Mesenchymal stem cell (in vitro differentiated cells and primary cell): ENCODE data around the gene ELMO3.

ENCODE experiments used
- DNase-seq: peaks from one replicate; pipeline ENCODE4 v3.0.0-alpha.2; 2013
- H2AFZ ChIP-seq: one replicate; pipeline ENCODE4 v1.6.1; 2013; ENCODE audit warnings: low read depth, mild to moderate bottlenecking, control low read depth, inconsistent platforms, low read length, moderate library complexity
- H2AK5ac ChIP-seq: 2 replicates; pipeline ENCODE4 v1.6.1; 2013; ENCODE audit warnings: low read length, moderate library complexity, mild to moderate bottlenecking, inconsistent platforms; ENCODE audit not compliant: severe bottlenecking
- H2BK120ac ChIP-seq: one replicate; pipeline ENCODE4 v1.6.1; 2013; ENCODE audit warnings: low read depth, mild to moderate bottlenecking, inconsistent platforms, low read length, moderate library complexity
- H2BK12ac ChIP-seq, 2 experiments: one replicate each; pipeline ENCODE4 v1.6.1; 2013; ENCODE audit warnings: inconsistent platforms in 2 of 2, low read length in 2 of 2, mild to moderate bottlenecking in 2 of 2, moderate library complexity in 2 of 2, control low read depth in 1 of 2
- H2BK15ac ChIP-seq: one replicate; pipeline ENCODE4 v1.6.1; 2013; ENCODE audit warnings: mild to moderate bottlenecking, low read depth, inconsistent platforms; ENCODE audit not compliant: poor library complexity, severe bottlenecking
- H2BK5ac ChIP-seq: 2 replicates; pipeline ENCODE4 v1.6.1; 2013; ENCODE audit warnings: low read depth, mild to moderate bottlenecking, low read length, control low read depth, inconsistent platforms; ENCODE audit not compliant: poor library complexity, severe bottlenecking
- H3K14ac ChIP-seq, 2 experiments: one replicate each; pipeline ENCODE4 v1.6.1; 2013; ENCODE audit warnings: inconsistent platforms in 2 of 2, low read length in 2 of 2, control low read depth in 1 of 2, mild to moderate bottlenecking in 1 of 2, moderate library complexity in 1 of 2
- H3K18ac ChIP-seq, 2 experiments: one replicate each; pipeline ENCODE4 v1.6.1; 2013; ENCODE audit warnings: inconsistent platforms in 2 of 2, low read length in 2 of 2, control low read depth in 1 of 2, low read depth in 1 of 2, mild to moderate bottlenecking in 1 of 2
- H3K23ac ChIP-seq, 2 experiments: one replicate each; pipeline ENCODE4 v1.6.1; 2013; ENCODE audit warnings: inconsistent platforms in 2 of 2, low read length in 2 of 2, mild to moderate bottlenecking in 2 of 2, moderate library complexity in 2 of 2, control low read depth in 1 of 2
- H3K27ac ChIP-seq: 2 replicates; pipeline ENCODE4 v1.5.1; 2013; ENCODE audit warnings: mild to moderate bottlenecking, moderate library complexity, low read length, control low read depth, inconsistent platforms; ENCODE audit not compliant: poor library complexity, severe bottlenecking
- H3K27me3 ChIP-seq, 2 experiments: 2 replicates each; pipeline versions ENCODE4 v1.6.1 to v1.7.0; 2013; ENCODE audit warnings: low read length in 2 of 2, mild to moderate bottlenecking in 2 of 2, moderate library complexity in 2 of 2, control low read depth in 1 of 2, inconsistent platforms in 1 of 2; ENCODE audit not compliant: control insufficient read depth in 1 of 2, insufficient read depth in 1 of 2
- H3K36me3 ChIP-seq, 2 experiments: 2 replicates each; pipeline versions ENCODE4 v1.6.1 to v1.7.0; 2013; ENCODE audit warnings: low read length in 2 of 2, control low read depth in 1 of 2, inconsistent platforms in 1 of 2, low read depth in 1 of 2, mild to moderate bottlenecking in 1 of 2; ENCODE audit not compliant: insufficient read depth in 2 of 2, control insufficient read depth in 1 of 2
- H3K4ac ChIP-seq, 2 experiments: one replicate each; pipeline ENCODE4 v1.6.1; 2013; ENCODE audit warnings: inconsistent platforms in 2 of 2, low read length in 2 of 2, mild to moderate bottlenecking in 2 of 2, moderate library complexity in 2 of 2, control low read depth in 1 of 2, low read depth in 1 of 2
- H3K4me1 ChIP-seq: 2 replicates; pipeline ENCODE4 v1.6.1; 2013; ENCODE audit warnings: low read depth, low read length, control low read depth; ENCODE audit not compliant: control insufficient read depth, insufficient read depth
- H3K4me2 ChIP-seq: 2 replicates; pipeline ENCODE4 v1.6.1; 2013; ENCODE audit warnings: low read length, mild to moderate bottlenecking, inconsistent platforms; ENCODE audit not compliant: poor library complexity, severe bottlenecking
- H3K4me3 ChIP-seq, 2 experiments: 2 replicates each; pipeline versions ENCODE4 v1.5.1 to v1.7.0; 2013; ENCODE audit warnings: low read length in 2 of 2, mild to moderate bottlenecking in 2 of 2, control low read depth in 1 of 2, low read depth in 1 of 2; ENCODE audit not compliant: insufficient read depth in 1 of 2
- H3K79me1 ChIP-seq: replicated peaks from 2 replicates; pipeline ENCODE4 v1.6.1; 2013; ENCODE audit warnings: mild to moderate bottlenecking, control low read depth, low read length, inconsistent platforms; ENCODE audit not compliant: poor library complexity, severe bottlenecking
- H3K9ac ChIP-seq: 2 replicates; pipeline ENCODE4 v1.7.0; 2013; ENCODE audit warnings: mild to moderate bottlenecking, low read length, moderate library complexity
- H3K9me3 ChIP-seq: 2 replicates; pipeline ENCODE4 v1.7.0; 2013; ENCODE audit warnings: mild to moderate bottlenecking, low read length; ENCODE audit not compliant: control insufficient read depth
- H4K8ac ChIP-seq: one replicate; pipeline ENCODE4 v1.6.1; 2013; ENCODE audit warnings: inconsistent platforms, mild to moderate bottlenecking, low read length, moderate library complexity
- H4K91ac ChIP-seq: one replicate; pipeline ENCODE4 v1.6.1; 2013; ENCODE audit warnings: mild to moderate bottlenecking, low read length, inconsistent platforms
- WGBS: methylation state at CpG from one replicate; pipeline ENCODE4 v1.1.7; 2013; ENCODE audit warnings: mixed read lengths; 5-methylcytosine and 5-hydroxymethylcytosine counted together

Gene ELMO3

DNA sequence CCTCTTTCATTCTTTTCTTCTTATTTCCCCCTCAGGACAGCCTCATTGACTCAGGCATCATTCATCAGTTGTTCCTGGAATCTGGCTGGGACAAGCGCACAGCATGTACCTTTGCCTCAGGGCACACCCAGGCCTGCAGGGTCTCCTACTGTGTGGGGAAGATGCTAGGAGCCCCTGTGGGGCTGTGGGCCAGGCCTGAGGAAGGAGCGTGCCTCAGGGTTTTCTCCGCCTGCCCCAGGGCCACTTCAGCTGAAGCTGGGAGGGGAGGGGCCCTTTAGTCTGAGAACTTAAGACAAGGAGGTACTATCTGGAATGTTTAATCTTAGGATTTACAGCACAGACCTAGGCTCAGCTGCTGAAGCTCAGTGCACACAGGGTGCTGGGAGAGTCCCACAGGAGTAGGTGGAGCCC, 7.9 kb downstream of the ELMO3 start:
- Histone ChIP-seq H2AFZ (no peak overlapping the region), H2BK15ac (no peak overlapping the region), H3K4me1 (peaks cover 23% of the 10 kb centered on the region), H3K9ac (no peak overlapping the region), H3K4me3 (no peak overlapping the region), H2BK12ac (no peak overlapping the region), H3K4ac (no peak overlapping the region), H3K23ac (no peak overlapping the region), H3K79me1 (no peaks in the 10 kb centered on the region), H2AK5ac (no peak overlapping the region), H3K14ac (no peak overlapping the region), H3K9me3 (no peaks in the 10 kb centered on the region), H3K27ac (no peak overlapping the region), H4K8ac (peak overlapping the region; percentile 5), H3K18ac (no peak overlapping the region), H2BK120ac (no peak overlapping the region), H3K4me2 (no peak overlapping the region), H3K27me3 (no peaks in the 10 kb centered on the region), H4K91ac (no peak overlapping the region), H3K36me3 (peaks cover 19 to 44% of the 10 kb centered on the region in 2 experiments), H2BK5ac (no peak overlapping the region)
- DNase-seq = no peak
- WGBS = 91% methylated on average over 3 of the region's 3 CpGs

DNA sequence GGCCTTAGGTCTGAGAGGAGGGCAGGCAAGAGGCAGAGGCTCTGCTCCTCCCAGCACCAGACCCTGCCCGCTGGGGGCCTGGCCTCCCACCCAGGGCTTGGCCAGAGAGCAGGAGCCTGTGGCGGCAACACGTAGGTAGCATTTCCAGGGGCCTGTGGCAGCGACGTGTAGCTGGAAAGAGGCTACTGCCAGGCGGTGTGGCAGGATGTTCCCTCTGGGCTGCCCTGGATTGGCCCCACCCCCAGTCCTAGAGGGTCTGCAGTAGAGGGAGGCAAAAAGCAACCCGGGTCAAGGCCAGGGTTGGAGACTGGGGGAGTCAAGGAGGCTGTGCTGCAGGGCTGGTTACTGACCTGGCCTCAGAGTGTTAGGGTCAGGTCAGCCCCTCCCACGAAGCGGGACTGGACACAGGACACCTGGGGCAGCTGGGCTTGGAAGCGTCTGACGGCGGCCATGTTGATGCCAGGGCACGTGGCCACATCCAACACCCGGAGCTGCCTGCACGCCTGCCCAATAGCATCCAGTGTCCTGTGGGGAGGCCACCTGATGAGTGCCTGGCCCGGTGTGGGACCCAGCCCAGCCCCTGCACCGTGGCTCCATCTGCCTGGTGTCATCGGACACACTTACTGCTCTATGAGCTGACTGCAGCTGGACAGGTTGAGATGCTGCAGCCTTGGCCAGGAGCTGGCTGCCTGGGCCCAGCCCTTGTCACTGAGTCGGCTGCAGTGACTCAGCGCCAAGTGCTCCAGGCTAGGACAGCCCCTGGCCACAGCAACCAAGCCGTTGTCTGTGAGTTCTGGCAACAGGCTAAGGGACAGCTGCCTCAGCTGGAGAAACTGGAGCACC, 8.5 kb downstream of the ELMO3 start:
- 79% methylated on average over 21 of the region's 21 CpGs for WGBS
- no peak overlapping the region for H2BK15ac ChIP-seq
- H3K9me3 ChIP-seq = no peaks in the 10 kb centered on the region
- H3K18ac ChIP-seq = peak overlapping the region in 1 of 2 experiments; percentile 4
- H2AFZ ChIP-seq = no peak overlapping the region
- no peaks in the 10 kb centered on the region for H3K27me3 ChIP-seq
- peak overlapping the region; percentile 46 for H4K8ac ChIP-seq
- no peak overlapping the region for H3K4me3 ChIP-seq
- peak overlapping the region in 1 of 2 experiments; percentile 30 for H3K14ac ChIP-seq
- no peak overlapping the region for H3K27ac ChIP-seq
- H3K4me2 ChIP-seq = no peak overlapping the region
- H3K9ac ChIP-seq = peak overlapping the region; percentile 26
- H3K36me3 ChIP-seq = peaks cover 19 to 38% of the 10 kb centered on the region in 2 experiments
- no peak overlapping the region for H2BK5ac ChIP-seq
- DNase-seq = peak; percentile 56
- H2BK120ac ChIP-seq = no peak overlapping the region
- H3K23ac ChIP-seq = no peak overlapping the region
- H2AK5ac ChIP-seq = no peak overlapping the region
- no peaks in the 10 kb centered on the region for H3K79me1 ChIP-seq
- peaks cover 23% of the 10 kb centered on the region for H3K4me1 ChIP-seq
- peak overlapping the region; percentile 40 for H4K91ac ChIP-seq
- peak overlapping the region in 1 of 2 experiments; percentile 37 for H2BK12ac ChIP-seq
- no peak overlapping the region for H3K4ac ChIP-seq

DNA sequence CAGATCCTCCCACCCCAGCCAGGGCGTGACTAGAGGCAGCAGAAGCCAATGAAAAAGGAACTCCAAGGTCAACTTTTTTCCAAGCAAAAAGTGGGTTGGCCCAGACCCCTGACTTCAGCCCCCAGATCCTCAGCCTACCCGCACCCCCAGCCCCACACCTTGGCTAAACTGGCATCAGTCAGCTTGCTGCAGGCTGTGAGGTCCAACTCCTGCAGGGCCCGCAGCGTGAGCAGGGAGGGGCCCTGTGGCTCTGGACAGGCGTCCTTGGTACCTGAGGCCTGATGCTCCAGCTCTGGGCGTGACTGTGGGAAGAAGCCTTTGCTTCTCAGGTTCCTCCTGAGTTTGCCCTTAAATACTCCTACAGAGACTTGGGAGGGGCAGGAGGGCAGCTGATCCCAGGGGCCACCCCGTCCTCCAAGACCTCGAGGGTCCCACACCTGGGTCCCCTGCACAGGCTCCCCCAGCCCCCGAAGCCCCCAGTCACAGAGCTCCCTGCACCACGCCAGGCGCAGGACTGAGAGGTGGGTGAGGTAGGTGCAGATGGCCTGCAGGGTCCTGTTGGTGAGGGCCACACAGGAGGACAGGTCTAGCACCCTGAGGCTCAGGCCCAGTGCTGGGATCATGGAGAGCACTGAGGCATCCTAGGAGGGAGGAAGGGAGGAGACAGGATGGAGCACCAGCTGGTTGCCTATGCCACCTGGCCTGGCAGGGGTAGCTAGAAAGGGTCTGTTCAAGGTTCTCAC, 9.4 kb downstream of the ELMO3 start:
- peak overlapping the region; percentile 40 for H4K91ac ChIP-seq
- WGBS = 98% methylated on average over 11 of the region's 11 CpGs
- H3K27ac ChIP-seq = no peak overlapping the region
- no peak for DNase-seq
- H3K4ac ChIP-seq = no peak overlapping the region
- no peak overlapping the region for H2BK5ac ChIP-seq
- H2BK12ac ChIP-seq = no peak overlapping the region
- H3K14ac ChIP-seq = peak overlapping the region in 1 of 2 experiments; percentile 30
- no peak overlapping the region for H2AFZ ChIP-seq
- H3K4me3 ChIP-seq = no peak overlapping the region
- no peak overlapping the region for H2BK120ac ChIP-seq
- no peak overlapping the region for H4K8ac ChIP-seq
- H3K9me3 ChIP-seq = no peaks in the 10 kb centered on the region
- H2AK5ac ChIP-seq = no peak overlapping the region
- no peaks in the 10 kb centered on the region for H3K27me3 ChIP-seq
- no peaks in the 10 kb centered on the region for H3K79me1 ChIP-seq
- H3K36me3 ChIP-seq = peaks cover 19 to 29% of the 10 kb centered on the region in 2 experiments
- peak overlapping the region; percentile 26 for H3K9ac ChIP-seq
- peaks cover 27% of the 10 kb centered on the region for H3K4me1 ChIP-seq
- no peak overlapping the region for H3K4me2 ChIP-seq
- H3K23ac ChIP-seq = no peak overlapping the region
- H3K18ac ChIP-seq = no peak overlapping the region
- H2BK15ac ChIP-seq = no peak overlapping the region

DNA sequence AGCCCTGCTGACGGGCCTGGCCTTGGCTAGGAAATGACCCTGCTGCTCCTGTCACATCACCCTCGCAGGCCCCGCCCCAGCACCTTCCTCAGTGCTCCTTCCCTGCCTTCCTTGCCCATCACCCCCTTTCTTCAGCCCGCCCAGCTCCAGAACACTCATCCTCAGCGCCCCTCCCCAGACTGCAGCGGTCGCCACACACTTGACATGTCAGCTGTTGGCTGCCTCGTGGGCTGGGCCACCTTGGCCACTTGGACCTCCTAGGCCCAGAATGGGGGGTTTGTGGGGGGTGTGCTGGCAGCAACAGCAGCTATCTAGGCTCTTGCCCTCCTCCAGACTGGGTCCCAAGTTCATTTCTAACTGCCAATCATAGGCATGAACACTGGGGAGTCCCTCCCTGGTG, 10.6 kb downstream of the ELMO3 start:
- Histone ChIP-seq H3K4me3 (no peak overlapping the region), H3K4me1 (peaks cover 21% of the 10 kb centered on the region), H3K79me1 (no peaks in the 10 kb centered on the region), H3K9me3 (no peaks in the 10 kb centered on the region), H3K14ac (no peak overlapping the region), H2BK5ac (no peak overlapping the region), H2BK120ac (no peak overlapping the region), H2AK5ac (no peak overlapping the region), H2AFZ (no peak overlapping the region), H3K9ac (no peak overlapping the region), H2BK12ac (no peak overlapping the region), H4K91ac (no peak overlapping the region), H3K23ac (no peak overlapping the region), H3K27me3 (no peaks in the 10 kb centered on the region), H3K18ac (no peak overlapping the region), H3K36me3 (peaks cover 17 to 19% of the 10 kb centered on the region in 2 experiments), H4K8ac (no peak overlapping the region), H3K4ac (no peak overlapping the region), H2BK15ac (no peak overlapping the region), H3K27ac (no peak overlapping the region), H3K4me2 (no peak overlapping the region)
- no peak for DNase-seq
- 98% methylated on average over 5 of the region's 8 CpGs for WGBS
